Embryonic facial prominence (tissue), 1 donor: Measurements from ENCODE around the gene GJD3.
"Not testable (repeated sequence)": the region's sequence is repeated elsewhere in the genome, so short reads cannot be mapped to it uniquely, and the experiment has no call there.

Experiments
- DNase-seq: peaks from one replicate; pipeline ENCODE4 v3.0.0-alpha.2; 2016; ENCODE audit errors: extremely low spot score

The GJD3 gene

DNA sequence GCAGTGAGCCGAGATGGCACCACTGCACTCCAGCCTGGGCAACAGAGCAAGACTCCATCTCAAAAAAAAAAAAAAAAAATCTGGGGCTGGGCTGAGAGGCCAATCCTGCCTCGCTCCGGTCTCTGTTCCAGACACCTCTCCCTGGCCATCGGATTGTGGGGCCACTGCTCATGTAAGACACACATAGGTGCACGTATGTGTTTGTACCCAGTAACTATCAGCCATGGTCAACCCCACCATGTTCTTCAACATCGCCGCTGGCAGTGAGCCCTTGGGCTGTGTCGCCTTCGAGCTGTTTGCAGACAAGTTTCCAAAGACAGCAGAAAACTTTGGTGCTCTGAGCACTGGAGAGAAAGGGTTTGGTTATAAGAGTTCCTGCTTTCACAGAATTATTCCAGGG is 3.2 kb upstream of the GJD3 start:
- DNase-seq: not testable (repeated sequence)

DNA sequence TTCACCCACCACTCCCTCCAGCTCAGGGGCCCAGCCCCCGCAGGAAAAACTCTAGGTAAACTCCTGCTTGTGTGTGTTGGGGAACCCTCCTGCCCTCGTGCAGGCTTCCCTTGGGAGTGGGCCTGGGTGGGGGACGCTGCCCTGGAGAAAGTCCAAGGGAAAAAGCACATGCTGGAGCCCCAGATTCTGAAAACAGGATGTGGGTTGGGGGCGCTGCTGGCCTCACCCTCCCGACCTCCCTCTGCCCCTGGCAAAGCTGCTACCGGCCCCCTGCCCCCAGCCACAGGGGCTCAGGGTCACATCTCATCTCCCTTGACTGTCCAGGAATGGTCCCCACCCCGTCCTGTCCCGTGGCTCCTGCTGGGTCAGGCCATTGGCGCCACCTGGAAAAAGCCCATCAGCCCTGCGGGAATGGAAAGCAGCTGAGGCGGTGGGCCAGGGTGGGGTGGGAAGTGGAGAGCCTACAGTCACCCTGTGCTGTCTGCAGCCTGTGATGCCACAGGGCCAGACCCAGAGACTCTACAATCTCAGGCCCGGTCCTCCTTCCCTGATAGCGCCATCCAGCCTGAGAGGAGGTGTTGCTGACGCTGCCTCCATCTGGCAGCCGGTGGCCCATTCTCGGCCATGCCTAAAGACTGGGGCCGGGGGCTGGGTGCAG is 2.5 kb upstream of the GJD3 start:
- no peak for DNase-seq

DNA sequence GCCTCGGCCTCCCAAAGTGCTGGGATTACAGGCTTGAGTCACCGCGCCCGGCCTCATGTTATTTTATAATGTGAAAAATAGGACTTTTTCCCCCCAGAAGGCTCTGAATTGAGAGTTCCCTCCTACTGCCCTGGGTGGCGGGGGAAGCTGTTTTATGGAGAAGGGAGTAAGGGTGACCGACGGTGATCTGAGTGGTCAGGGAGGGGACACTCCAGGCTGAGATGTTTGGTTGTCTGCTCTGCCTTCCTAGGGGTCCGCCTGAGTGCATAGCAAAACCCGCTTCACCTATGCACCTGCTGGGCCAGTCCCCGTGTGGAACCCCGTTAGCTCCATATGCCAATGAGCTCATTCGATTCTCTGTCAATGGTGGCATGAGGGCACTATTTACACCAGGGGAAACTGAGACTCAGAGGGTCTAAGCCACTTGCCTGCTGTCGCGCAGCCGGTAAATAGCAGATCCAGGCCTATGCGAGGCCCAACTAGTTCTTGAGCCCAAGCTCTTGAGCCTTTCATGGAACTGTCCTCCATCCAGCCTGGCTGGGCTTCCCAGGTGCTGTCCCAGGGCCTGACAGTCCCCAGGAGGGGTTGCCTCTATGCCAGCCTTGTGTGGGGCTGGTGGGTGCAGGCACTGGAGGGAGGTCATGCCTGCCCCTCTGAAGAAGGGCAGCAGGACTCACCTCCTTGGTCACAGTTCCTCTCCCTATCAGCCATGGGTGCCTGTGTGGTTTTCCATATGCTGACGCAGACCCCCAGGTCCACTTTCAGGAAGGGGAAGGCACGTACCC is 1.7 kb upstream of the GJD3 start:
- no peak for DNase-seq

DNA sequence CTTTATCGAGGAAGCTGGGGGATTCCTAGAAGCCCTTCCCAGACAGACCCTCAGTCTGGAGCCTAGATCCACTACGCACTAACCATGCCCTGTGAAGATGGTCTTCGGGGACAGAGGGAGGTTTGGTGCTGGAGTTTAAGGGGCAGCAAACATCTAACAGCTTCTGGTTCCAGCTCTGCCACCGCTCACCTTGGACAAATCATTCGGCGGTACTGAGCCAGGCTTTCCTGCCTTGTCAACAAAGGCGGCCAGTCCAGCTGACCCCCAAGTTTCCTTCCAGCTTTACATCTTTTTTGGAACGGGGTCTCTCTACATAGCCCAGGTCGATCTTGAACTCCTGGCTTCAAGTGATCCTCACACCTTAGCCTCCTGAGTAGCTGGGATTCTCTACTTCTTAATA is 369 bp upstream of the GJD3 start:
- DNase-seq: no peak

DNA sequence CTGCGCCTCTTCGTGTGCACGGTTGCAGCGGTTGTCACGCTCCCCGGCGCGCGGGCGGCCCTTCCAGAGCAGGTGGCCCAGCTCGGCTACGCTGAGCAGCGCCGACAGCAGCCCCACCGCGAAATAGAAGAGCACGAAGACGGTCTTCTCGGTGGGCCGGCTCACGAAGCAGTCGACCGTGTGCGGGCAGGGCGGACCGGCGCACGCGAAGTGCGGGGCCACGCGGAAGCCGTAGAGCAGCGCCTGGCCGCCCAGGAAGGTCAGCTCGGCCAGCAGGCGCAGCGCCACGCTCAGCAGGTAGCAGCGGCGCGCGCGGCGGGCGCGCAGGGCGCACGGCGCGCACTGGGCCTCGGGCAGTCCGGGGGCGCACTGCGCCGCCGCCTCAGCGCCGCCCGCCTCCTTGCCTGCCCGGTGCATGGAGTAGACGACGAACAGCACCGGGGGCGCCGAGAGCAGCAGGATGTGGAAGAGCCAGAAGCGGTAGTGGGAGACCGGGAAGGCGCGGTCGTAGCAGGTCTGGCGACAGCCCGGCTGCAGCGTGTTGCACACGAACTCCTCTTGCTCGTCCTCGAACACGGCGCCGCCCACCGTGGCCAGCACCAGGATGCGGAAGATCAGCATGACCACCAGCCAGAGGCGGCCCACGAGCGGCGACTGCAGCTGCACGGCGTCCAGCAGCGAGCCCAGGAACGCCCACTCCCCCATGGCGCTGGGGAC is 1.3 kb downstream of the GJD3 start:
- DNase-seq: no peak

DNA sequence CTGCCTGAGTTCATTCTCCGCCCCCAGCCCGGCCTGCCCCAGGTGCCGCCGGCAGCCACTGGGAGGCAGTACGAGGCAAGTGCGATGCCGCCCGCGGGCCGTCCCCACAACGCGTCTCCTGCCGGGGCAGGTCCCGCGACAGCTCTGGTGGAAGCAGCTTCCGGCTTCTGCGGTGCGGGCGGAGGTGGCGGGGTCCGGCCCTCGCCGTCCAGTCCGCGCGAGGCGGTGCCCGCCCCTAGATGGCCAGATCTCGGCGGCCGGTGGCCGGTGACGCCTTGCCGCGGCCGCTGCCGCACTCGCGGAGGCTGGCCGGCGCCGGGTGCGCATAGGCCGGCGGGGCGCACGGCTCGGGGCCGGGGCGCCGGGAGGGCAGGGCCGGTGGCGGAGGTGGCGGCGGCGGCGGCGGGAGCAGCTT is 1.8 kb downstream of the GJD3 start:
- no peak for DNase-seq

DNA sequence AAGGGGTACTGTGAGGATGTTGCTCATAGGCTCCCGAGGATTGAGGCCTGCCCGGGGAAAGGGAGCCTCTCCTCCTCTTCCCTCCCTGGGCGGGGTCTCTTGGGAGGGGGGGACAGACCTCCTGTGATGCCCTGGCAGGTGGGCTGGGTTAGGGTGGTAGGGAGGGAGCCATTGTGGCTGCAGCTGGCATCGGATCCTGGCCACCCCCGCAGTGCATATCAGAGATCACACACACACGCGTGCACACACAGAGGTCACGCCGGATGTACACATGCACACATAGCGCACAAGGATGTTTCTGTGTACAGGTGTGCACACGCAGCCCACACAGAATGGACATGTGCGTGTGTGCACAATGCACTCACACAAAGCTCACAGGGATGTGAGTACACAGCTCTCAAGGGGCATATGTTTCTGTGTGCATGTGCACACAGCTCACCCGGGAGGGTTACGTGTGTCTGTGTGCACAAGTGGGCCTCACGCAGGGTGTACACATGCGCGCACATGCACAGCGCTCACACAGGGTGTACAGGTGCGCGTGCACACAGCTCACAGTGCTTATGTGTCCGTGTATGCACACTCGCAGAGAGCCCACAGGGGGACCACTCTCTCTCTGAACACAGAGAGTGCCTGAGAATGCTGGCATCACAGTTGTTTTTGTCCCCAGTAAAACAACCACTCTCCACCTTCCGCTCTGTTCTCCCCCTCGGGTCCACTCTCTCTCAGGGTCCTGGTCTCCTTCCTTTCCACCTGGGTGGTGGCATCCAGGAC is 2.4 kb downstream of the GJD3 start:
- DNase-seq: no peak

DNA sequence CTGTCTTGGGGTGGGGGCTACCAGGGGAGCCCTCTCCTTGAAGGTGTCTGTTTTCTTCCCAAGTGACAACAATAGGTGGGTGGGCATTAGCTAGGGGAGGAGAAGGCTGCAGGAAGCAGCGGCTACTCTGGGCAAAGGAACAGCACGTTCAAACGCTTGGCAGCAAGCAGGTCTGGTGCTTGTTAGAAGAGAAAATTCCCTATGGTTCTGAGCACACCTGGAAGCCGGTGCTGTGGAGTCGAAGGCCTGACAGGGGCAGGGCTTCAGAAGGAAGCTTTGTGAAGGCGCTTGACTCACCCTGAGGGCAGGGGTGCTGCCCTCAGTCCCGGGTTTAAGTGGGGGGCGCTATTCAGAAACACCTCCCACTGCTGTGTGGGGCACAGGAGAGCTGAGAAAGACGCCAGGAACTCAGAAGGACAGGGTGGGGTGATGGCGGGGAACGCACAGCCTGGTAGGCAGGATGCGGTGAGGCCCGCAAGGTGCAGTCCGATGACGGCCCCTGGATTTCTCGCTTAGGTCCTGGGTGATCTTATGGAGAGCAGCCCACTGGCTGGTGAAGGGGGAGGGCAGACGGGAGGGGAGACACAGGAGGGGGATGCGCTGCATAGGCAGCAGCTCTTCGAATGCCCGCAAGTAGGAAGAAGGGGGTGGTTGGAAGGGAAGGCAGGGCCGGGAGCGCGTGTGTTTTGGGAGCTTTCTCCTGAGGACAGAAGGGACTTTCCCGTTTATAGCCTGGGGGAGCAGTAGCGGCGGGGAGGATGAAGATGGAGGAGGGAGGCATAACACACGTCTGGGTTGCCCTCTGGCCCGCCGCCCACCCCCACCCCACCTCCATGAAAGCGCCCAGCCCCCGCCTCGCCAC is 3.2 kb downstream of the GJD3 start:
- DNase-seq: no peak

DNA sequence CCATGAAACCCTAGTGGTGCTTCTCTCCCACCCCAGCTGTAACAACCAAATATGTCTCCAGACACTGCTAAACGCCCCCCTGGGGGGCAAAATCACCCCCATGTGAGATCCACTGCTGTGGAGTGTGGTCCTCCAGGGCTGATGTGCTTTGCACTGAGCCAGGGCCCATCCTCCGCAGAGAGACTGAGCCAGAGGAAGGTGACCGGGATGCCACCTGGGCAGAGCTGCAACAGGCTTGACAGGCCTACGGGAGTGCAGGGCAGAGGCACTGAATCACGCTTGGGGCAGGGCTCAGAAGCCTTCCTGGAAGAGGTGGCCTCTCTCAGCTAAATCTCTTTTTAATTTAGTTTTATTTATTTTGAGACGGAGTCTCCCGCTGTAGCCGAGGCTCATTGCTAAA is 4.4 kb downstream of the GJD3 start:
- no peak for DNase-seq

DNA sequence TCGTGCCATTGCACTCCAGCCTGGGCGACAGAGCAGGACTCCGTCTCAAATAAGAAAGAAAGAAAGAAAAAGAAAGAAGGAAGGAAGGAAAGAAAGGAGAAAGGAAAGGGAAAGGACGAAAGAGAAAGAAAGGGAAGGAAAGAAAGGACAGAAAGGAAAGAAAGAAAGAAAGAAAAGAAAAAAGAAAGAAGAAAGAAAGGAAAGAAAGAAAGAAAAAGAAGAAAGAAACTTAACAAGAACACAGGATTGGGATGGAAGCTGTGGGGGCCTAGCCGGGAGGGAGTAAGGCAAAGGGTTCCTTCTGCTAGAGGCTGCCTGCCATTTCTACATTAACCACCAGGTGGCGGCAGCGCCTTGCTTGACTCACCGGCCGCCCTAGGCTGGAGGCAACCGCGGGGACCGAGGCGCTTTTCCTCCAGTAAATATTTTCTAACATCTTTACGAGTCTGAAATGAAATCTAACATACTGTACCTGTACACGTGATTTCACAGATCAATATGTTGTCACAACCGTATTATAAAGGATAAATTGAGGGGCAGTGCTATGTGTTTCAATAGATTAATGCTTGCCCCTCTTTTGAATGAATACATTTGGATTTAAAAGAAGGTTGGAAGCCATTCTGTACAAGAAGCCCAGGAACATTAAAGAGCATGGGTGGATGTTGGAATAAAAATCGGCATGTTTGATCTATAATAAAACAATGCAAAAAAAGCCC is 6.1 kb downstream of the GJD3 start:
- DNase-seq: peak; percentile 72

DNA sequence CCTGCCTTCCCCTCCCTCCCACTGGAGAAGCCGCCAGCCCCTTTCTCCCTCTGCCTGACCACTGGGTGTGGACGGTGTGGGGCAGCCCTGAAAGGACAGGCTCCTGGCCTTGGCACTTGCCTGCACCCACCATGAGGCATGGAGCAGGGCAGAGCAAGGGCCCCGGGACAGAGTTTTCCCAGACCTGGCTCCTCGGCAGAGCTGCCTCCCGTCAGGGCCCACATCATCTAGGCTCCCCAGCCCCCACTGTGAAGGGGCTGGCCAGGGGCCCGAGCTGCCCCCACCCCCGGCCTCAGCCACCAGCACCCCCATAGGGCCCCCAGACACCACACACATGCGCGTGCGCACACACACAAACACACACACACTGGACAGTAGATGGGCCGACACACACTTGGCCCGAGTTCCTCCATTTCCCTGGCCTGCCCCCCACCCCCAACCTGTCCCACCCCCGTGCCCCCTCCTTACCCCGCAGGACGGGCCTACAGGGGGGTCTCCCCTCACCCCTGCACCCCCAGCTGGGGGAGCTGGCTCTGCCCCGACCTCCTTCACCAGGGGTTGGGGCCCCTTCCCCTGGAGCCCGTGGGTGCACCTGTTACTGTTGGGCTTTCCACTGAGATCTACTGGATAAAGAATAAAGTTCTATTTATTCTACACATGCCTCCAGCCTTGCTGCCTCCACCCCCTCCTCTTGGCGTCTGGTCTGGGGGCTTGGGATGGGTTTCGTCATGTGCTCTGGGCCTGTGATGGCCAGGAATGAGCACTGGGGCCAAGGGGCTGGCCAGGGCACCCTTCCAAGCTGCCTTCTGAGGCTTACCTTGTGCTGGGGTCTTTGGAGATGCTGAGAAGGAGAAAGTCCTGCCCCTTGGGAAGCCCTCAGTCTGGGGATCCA is 7.3 kb downstream of the GJD3 start:
- DNase-seq: peak; percentile 4

DNA sequence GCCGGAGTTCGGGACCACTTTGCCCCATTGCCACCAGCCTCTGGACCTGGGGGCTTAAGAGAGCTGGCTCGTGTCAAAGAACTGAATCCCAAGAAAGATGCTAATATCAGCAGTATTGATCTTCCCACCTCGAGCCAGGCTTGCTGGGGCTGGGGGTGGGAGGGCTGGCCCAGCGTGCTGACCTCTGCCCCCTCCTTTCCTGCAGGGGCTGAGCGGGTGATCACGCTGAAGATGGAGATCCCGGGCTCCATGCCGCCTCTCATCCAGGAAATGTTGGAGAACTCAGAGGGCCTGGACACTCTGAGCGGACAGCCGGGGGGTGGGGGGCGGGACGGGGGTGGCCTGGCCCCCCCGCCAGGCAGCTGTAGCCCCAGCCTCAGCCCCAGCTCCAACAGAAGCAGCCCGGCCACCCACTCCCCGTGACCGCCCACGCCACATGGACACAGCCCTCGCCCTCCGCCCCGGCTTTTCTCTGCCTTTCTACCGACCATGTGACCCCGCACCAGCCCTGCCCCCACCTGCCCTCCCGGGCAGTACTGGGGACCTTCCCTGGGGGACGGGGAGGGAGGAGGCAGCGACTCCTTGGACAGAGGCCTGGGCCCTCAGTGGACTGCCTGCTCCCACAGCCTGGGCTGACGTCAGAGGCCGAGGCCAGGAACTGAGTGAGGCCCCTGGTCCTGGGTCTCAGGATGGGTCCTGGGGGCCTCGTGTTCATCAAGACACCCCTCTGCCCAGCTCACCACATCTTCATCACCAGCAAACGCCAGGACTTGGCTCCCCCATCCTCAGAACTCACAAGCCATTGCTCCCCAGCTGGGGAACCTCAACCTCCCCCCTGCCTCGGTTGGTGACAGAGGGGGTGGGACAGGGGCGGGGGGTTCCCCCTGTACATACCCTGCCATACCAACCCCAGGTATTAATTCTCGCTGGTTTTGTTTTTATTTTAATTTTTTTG is 8.5 kb downstream of the GJD3 start:
- peak; percentile 6 for DNase-seq

DNA sequence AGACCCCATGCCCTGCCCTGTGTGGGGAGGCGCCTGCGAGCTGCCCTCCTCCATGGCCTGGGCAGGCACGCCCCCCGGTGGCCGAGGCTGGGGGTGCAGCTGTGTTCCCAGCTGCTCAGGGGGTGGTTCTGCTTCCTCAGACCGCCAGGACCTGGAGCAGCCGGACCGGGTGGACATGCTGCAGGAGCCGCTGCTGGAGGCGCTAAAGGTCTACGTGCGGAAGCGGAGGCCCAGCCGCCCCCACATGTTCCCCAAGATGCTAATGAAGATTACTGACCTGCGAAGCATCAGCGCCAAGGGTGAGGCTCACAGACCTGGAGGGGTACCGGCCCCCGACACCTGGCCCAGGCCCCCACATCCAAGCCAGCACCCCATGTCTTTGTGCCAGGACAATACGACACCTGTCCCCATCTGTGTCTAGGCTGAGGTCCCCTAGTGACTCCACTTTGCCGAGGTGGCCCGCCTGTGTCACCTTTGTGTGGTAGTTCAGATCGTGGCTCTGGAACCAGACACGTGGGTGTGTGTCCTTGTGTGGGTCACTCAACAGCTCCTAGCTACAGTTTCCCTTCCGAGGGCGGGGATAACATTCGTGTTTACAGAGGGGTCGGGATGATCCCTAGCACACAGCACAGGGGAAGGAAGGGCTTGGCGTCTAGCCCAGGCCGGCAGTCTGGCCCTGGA is 9.3 kb downstream of the GJD3 start:
- DNase-seq: peak; percentile 5

DNA sequence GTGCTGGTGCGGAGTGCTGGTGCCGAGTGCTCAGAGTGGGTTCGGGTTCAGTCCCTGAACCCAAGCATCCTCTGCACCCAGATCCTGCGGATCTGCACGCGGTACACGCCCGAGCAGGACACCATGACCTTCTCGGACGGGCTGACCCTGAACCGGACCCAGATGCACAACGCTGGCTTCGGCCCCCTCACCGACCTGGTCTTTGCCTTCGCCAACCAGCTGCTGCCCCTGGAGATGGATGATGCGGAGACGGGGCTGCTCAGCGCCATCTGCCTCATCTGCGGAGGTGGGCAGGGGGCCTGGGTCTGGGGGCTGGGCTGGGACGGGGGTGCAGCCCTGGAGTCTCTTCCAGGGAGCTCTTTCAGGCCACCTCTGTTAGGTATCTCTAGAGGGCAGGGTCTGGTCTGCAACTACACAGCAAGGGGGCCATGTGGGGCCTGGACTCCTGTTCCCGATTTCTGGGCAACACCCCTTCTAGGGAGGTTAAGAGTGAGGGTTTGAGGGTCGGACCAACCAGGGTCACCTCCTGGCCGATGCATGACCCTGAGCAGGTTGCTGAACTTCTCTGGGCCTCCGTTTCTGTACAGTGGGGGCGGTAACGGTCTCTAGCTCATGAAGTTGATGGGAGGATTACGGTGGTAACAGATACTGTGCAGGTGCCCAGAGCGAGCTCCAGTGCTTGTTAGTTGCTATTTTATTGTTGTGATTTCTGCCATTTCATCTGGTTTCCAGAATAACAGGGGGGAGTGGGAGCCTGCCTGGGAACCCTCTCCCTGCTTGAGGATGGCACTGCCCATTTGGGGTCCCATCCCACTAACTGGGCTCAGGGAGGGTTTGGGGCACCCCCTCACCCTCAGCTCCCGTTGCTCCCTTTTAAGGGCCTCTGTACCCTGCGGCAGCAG is 10.1 kb downstream of the GJD3 start:
- peak; percentile 6 for DNase-seq

DNA sequence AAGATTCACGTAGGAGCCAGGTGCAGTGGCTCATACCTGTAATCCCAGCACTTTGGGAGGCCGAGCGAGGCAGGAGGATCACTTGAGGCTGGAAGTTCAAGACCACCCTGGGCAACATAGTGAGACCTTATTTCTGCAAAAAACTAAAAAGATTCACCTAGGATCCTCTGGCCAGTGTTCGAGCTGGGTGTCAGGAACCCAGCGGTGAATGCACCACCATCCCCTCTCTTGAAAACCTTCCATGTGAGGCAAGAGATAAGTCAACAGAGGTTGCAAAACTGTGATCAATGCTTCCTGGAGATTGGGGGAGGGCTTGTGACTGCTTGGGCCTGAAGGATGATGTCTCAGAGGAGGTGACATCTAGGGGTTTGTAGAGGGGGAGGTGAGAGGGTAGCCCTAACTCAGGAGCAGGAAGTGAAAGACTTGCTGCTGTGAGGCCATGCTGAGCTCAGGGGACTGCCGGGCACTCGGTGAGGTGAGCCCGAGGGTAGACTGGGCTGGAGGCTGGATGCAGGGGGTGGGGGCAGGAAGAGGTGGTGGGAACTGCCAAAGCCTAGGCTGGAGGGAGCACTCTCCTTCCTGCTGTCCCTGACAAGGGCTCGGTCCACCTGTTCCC is 11.7 kb downstream of the GJD3 start:
- peak; percentile 4 for DNase-seq

DNA sequence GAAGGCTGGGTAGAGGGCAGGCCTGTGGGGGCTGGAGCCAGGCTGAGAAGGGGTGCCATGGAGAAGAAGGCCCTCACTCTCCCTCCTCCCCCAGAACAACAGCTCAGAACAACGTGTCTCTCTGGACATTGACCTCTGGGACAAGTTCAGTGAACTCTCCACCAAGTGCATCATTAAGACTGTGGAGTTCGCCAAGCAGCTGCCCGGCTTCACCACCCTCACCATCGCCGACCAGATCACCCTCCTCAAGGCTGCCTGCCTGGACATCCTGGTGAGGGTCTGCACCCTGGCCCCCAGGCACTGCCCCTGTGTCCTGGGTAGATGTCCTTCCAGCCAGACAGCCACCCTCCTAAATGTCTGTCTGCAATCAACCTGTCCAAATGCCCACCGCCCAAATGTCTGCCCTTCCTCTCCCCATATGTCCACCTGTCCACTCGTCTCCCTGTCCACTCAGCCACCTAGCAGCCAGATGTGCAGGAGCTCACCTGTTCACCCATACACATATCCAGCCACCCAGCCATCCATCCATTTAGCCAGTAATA is 12.2 kb downstream of the GJD3 start:
- peak; percentile 5 for DNase-seq
